Sigmoid colon (tissue), 7 donors: ENCODE results near the gene ADRA1B. TPM values are rescaled to one million over a fixed set of nuclear protein-coding genes. Genes with fewer than 3 reads are reported as not detected.

Experiments
- DNase-seq: peaks from one replicate; pipeline ENCODE4 v3.0.0-alpha.2; 2019
- H3K27ac ChIP-seq, 4 donors: fragments of 200-600 bp; sonication (generic); one replicate each; pipeline ENCODE4 v1.5.1; 2016 to 2019; ENCODE audit warnings: mild to moderate bottlenecking in 1 of 4
- H3K27me3 ChIP-seq, 3 donors: fragments of 200-600 bp; sonication (generic); one replicate each; pipeline ENCODE4 v1.5.1; 2019; ENCODE audit warnings: mild to moderate bottlenecking in 1 of 3
- H3K36me3 ChIP-seq, 4 donors: fragments of 200-600 bp; sonication (generic); one replicate each; pipeline ENCODE4 v1.5.1; 2016 to 2019
- H3K4me1 ChIP-seq, 4 donors: fragments of 200-600 bp; sonication (generic); one replicate each; pipeline ENCODE4 v1.5.1; 2017 to 2019
- H3K4me3 ChIP-seq, 4 donors: fragments of 200-600 bp; sonication (generic); one replicate each; pipeline ENCODE4 v1.5.1; 2017 to 2019; ENCODE audit warnings: mild to moderate bottlenecking in 2 of 4, moderate library complexity in 1 of 4
- H3K9me3 ChIP-seq, 4 donors: fragments of 200-600 bp in 3 of 4; sonication (generic) in 3 of 4; one replicate each; pipeline versions ENCODE4 v1.5.1 to v1.6.1; 2013 to 2019
- EP300 ChIP-seq, 4 donors: sonication (generic); formaldehyde crosslinking; IDR thresholded peaks; one replicate each; pipeline ENCODE4 v1.6.1; 2017; ENCODE audit warnings: antibody characterized with exemption in 4 of 4
- POLR2A ChIP-seq, 2 donors: fragments of 450-650 bp; IDR thresholded peaks; one replicate each; pipeline ENCODE4 v1.6.1; 2016; ENCODE audit warnings: antibody characterized with exemption in 2 of 2, mild to moderate bottlenecking in 2 of 2, moderate library complexity in 2 of 2
- POLR2AphosphoS5 ChIP-seq, 4 donors: sonication (generic); formaldehyde crosslinking; IDR thresholded peaks; one replicate each; pipeline ENCODE4 v1.6.1; 2017; ENCODE audit warnings: antibody characterized with exemption in 4 of 4
- WGBS, 2 donors: extraction: QIAGEN DNeasy Blood & Tissue Kit; methylation state at CpG; one replicate each; pipeline ENCODE4 v1.1.7; 2013; 5-methylcytosine and 5-hydroxymethylcytosine counted together
- intact Hi-C: fragments of 100-400 bp; cut with DNase I; formaldehyde crosslinking; loops from one replicate; pipeline ENCODE4 v1.15.1; 2023
- polyA plus RNA-seq, 3 donors: library from polyadenylated mRNA; stranded (reverse); fragments of 200-250 nt; gene quantifications; one replicate each; pipeline ENCODE4 v1.2.3, GENCODE V29; 2013
- total RNA-seq, 4 donors: library from RNA; depleted of rRNA; stranded (reverse); fragments of >200 nt; gene quantifications; one replicate each; pipeline ENCODE4 v1.1.0, GENCODE V29; 2016
- TF ChIP-seq, protein P1 (sequence below), 4 experiments: fragments of 450-650 bp in 3 of 4; fragments of 200-600 bp in 1 of 4; IDR thresholded peaks; one replicate each; pipeline ENCODE4 v1.5.1; 2016 to 2019; ENCODE audit warnings: antibody characterized with exemption in 4 of 4, mild to moderate bottlenecking in 3 of 4, moderate library complexity in 2 of 4
- donor health status: healthy with polysubstance abuse.
- donor health status: Bipolar disorder and iron deficiency.
- donor health status: healthy.

The ADRA1B gene
- total and polyA plus RNA-seq, 7 donors: 0.36 to 1.8 (median 0.61) TPM; not detected in 1

DNA sequence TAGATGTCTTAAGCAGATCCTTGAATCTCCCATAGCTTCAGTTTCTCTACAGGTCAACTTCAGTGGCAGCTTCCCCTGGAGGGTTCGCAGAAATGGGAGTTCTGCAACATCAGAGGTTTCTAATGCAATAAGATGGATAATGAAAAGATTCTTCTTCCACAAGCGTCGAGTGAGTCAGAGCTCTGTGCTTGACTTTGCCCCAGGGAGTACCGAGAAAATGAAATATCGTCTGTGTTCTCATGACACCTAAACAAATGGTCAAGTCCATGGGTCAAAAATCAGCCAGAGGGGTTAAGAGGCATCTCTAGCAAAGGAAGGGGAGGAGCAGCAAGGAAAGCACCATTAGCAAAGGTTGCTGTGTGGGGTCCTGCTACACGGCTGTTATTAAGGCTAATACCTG lies 3.2 kb upstream of the ADRA1B start:
- Histone ChIP-seq H3K4me1 (peaks cover 0 to 31% (median 17%) of the 10 kb centered on the region in 4 donors), H3K4me3 (no peak overlapping the region), H3K27me3 (peaks cover 0 to 11% (median 3%) of the 10 kb centered on the region in 3 donors), H3K9me3 (no peaks in the 10 kb centered on the region), H3K36me3 (no peaks in the 10 kb centered on the region), H3K27ac (peak overlapping the region in 2 of 4 donors; percentile 56 to 66)
- 74 to 80% methylated on average over 6 of the region's 6 CpGs for WGBS, 2 donors
- TF ChIP-seq, protein P1, sequence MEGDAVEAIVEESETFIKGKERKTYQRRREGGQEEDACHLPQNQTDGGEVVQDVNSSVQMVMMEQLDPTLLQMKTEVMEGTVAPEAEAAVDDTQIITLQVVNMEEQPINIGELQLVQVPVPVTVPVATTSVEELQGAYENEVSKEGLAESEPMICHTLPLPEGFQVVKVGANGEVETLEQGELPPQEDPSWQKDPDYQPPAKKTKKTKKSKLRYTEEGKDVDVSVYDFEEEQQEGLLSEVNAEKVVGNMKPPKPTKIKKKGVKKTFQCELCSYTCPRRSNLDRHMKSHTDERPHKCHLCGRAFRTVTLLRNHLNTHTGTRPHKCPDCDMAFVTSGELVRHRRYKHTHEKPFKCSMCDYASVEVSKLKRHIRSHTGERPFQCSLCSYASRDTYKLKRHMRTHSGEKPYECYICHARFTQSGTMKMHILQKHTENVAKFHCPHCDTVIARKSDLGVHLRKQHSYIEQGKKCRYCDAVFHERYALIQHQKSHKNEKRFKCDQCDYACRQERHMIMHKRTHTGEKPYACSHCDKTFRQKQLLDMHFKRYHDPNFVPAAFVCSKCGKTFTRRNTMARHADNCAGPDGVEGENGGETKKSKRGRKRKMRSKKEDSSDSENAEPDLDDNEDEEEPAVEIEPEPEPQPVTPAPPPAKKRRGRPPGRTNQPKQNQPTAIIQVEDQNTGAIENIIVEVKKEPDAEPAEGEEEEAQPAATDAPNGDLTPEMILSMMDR (IDR thresholded peaks at IDR 0.05): no peak
- TF ChIP-seq EP300 (IDR thresholded peaks at IDR 0.05): no peak
- peak in 3 of 4 donors; percentile 6 to 27 (median 21) for TF ChIP-seq POLR2AphosphoS5 (IDR thresholded peaks at IDR 0.05)
- no peak for TF ChIP-seq POLR2A (IDR thresholded peaks at IDR 0.05)
- intact Hi-C loops: loop anchor here (10.0 kb wide), 2 partner anchors 128 to 388 kb away; no protein-coding TSS in a partner anchor
- DNase-seq: no peak

DNA sequence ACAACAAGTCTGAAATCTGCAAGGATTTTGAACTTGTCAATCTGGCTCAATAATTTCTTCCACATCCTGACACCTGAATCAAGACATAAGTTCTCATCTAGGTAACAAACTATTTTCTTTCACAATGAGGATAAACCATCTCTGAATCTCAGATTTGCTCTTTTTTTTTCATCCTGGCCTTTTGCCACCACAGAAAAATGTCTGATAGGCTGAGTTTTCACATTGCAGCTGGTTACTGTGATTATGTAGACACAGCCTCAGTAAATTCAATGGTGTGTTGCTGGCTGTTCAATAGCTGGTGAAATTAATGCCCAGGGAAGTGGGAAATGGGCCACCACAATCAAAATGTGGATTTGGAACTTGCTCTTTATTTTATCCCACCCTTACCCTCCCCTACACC lies 2.8 kb upstream of the ADRA1B start:
- Histone ChIP-seq H3K27me3 (peaks cover 0 to 11% (median 3%) of the 10 kb centered on the region in 3 donors), H3K4me1 (peaks cover 0 to 31% (median 17%) of the 10 kb centered on the region in 4 donors), H3K27ac (no peak overlapping the region), H3K9me3 (no peaks in the 10 kb centered on the region), H3K36me3 (no peaks in the 10 kb centered on the region), H3K4me3 (no peak overlapping the region)
- intact Hi-C loops: loop anchor here (10.0 kb wide), 2 partner anchors 129 to 389 kb away; no protein-coding TSS in a partner anchor
- DNase-seq: no peak
- TF ChIP-seq POLR2A (IDR thresholded peaks at IDR 0.05) (no peak), POLR2AphosphoS5 (IDR thresholded peaks at IDR 0.05) (no peak), EP300 (IDR thresholded peaks at IDR 0.05) (no peak)
- TF ChIP-seq, protein P1 (IDR thresholded peaks at IDR 0.05): no peak

DNA sequence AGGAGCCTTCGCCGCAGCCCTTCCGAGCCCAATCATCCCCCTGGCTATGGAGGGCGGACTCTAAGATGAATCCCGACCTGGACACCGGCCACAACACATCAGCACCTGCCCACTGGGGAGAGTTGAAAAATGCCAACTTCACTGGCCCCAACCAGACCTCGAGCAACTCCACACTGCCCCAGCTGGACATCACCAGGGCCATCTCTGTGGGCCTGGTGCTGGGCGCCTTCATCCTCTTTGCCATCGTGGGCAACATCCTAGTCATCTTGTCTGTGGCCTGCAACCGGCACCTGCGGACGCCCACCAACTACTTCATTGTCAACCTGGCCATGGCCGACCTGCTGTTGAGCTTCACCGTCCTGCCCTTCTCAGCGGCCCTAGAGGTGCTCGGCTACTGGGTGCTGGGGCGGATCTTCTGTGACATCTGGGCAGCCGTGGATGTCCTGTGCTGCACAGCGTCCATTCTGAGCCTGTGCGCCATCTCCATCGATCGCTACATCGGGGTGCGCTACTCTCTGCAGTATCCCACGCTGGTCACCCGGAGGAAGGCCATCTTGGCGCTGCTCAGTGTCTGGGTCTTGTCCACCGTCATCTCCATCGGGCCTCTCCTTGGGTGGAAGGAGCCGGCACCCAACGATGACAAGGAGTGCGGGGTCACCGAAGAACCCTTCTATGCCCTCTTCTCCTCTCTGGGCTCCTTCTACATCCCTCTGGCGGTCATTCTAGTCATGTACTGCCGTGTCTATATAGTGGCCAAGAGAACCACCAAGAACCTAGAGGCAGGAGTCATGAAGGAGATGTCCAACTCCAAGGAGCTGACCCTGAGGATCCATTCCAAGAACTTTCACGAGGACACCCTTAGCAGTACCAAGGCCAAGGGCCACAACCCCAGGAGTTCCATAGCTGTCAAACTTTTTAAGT lies 819 bp downstream of the ADRA1B start:
- Histone ChIP-seq H3K9me3 (no peaks in the 10 kb centered on the region), H3K27ac (peak overlapping the region in 3 of 4 donors; percentile 11 to 50 (median 21)), H3K4me1 (peaks cover 0 to 27% (median 14%) of the 10 kb centered on the region in 4 donors), H3K27me3 (peaks cover 0 to 11% (median 3%) of the 10 kb centered on the region in 3 donors), H3K36me3 (no peaks in the 10 kb centered on the region), H3K4me3 (peak overlapping the region in 3 of 4 donors; percentile 42 to 55 (median 48))
- DNase-seq: no peak
- TF ChIP-seq, protein P1 (IDR thresholded peaks at IDR 0.05): no peak
- TF ChIP-seq POLR2A (IDR thresholded peaks at IDR 0.05): no peak
- TF ChIP-seq EP300 (IDR thresholded peaks at IDR 0.05): no peak
- TF ChIP-seq POLR2AphosphoS5 (IDR thresholded peaks at IDR 0.05): no peak
- WGBS, 2 donors: 89 to 91% methylated on average over 36 of the region's 36 CpGs
- intact Hi-C loops: loop anchor here (5.0 to 10.0 kb wide), 4 partner anchors 132 to 760 kb away; no protein-coding TSS in a partner anchor

DNA sequence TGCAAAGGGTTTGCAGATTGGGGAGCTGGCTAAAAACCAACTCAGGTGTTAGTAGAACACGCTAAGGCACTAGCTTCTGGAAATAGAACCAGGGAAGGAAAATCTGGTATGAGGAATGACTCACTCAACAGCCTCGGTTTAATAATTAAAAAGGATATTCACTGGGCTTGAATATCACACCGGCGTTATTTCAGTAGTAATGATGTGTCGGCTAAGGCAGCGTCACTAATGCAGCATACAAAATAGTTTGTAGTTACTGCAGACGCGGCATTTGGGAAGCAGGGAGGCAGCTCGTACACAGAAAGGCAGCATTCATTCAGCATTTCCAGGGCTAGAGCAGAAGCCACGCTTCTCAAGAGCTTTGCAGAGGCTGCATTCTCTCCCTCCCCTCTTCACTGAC lies 1.7 kb downstream of the ADRA1B start:
- Histone ChIP-seq H3K27me3 (peaks cover 0 to 11% (median 3%) of the 10 kb centered on the region in 3 donors), H3K36me3 (no peaks in the 10 kb centered on the region), H3K4me3 (no peak overlapping the region), H3K4me1 (peaks cover 0 to 18% (median 7%) of the 10 kb centered on the region in 4 donors), H3K9me3 (no peaks in the 10 kb centered on the region), H3K27ac (no peak overlapping the region)
- intact Hi-C loops: loop anchor here (5.0 to 10.0 kb wide), 4 partner anchors 133 to 761 kb away; no protein-coding TSS in a partner anchor
- 26 to 70% methylated on average over 10 of the region's 10 CpGs for WGBS, 2 donors
- DNase-seq: no peak
- TF ChIP-seq, protein P1 (IDR thresholded peaks at IDR 0.05): no peak
- no peak for TF ChIP-seq EP300 (IDR thresholded peaks at IDR 0.05)
- no peak for TF ChIP-seq POLR2A (IDR thresholded peaks at IDR 0.05)
- TF ChIP-seq POLR2AphosphoS5 (IDR thresholded peaks at IDR 0.05): no peak
